HepG2 (cell line): ENCODE results near the gene PLK2. TPM values are rescaled to one million over a fixed set of nuclear protein-coding genes. Genes with fewer than 3 reads are reported as not detected.

Experiments used
- AKNA ChIP-seq: sonication (generic); formaldehyde crosslinking; IDR thresholded peaks from 2 replicates; pipeline ENCODE4 v1.4.0; 2020; ENCODE audit warnings: missing genetic modification reagents, borderline replicate concordance
- DNMT3B ChIP-seq: conservative IDR thresholded peaks from 2 replicates; pipeline ENCODE4 v1.6.1; 2016; ENCODE audit warnings: missing biosample characterization, control low read depth
- MAFF ChIP-seq: IDR thresholded peaks from 2 replicates; pipeline ENCODE4 v1.6.1; 2011; ENCODE audit warnings: low read depth, low read length, improper control_type of control experiment
- REPIN1 ChIP-seq: sonication (generic); formaldehyde crosslinking; IDR thresholded peaks from 2 replicates; pipeline ENCODE4 v1.8.0; 2022; ENCODE audit warnings: missing genetic modification reagents, low read depth, mild to moderate bottlenecking, borderline replicate concordance
- ZFP37 ChIP-seq: sonication (generic); formaldehyde crosslinking; IDR thresholded peaks from 2 replicates; pipeline ENCODE4 v1.4.0; 2020; ENCODE audit warnings: missing genetic modification reagents, borderline replicate concordance
- ZFYVE20 ChIP-seq: sonication (generic); formaldehyde crosslinking; IDR thresholded peaks from 2 replicates; pipeline ENCODE4 v1.8.0; 2023; ENCODE audit warnings: low read depth, mild to moderate bottlenecking, moderate library complexity, missing genetic modification reagents, borderline replicate concordance
- ZNF143 ChIP-seq: sonication (generic); formaldehyde crosslinking; IDR thresholded peaks from 2 replicates; pipeline ENCODE4 v1.4.0; 2020; ENCODE audit warnings: missing genetic modification reagents
- ZNF318 ChIP-seq: sonication (generic); formaldehyde crosslinking; IDR thresholded peaks from 2 replicates; pipeline ENCODE4 v1.4.0; 2020; ENCODE audit warnings: mild to moderate bottlenecking, missing genetic modification reagents
- ZNF331 ChIP-seq: sonication (generic); formaldehyde crosslinking; IDR thresholded peaks from 2 replicates; pipeline ENCODE4 v1.4.0; 2020; ENCODE audit warnings: missing genetic modification reagents
- ZNF574 ChIP-seq: sonication (generic); formaldehyde crosslinking; IDR thresholded peaks from 2 replicates; pipeline ENCODE4 v1.4.0; 2020; ENCODE audit warnings: missing genetic modification reagents
- ZNF577 ChIP-seq: sonication (generic); formaldehyde crosslinking; IDR thresholded peaks from 2 replicates; pipeline ENCODE4 v1.4.0; 2020; ENCODE audit warnings: mild to moderate bottlenecking, low read depth, missing genetic modification reagents, borderline replicate concordance
- polyA plus RNA-seq, 8 experiments: library from polyadenylated mRNA; depleted of rRNA in 3 of 8; stranded (reverse) in 7 of 8; unstranded in 1 of 8; fragments of >200 nt; fragmentation: Illumina TruSeq in 4 of 8; extraction: Trizol in 4 of 8; gene quantifications; 2 replicates each; pipeline versions ENCODE4 v1.2.1 to v1.2.3, GENCODE V29; 2011 to 2016; ENCODE audit warnings: low read depth in 4 of 8, missing spikeins in 1 of 8, mixed read lengths in 1 of 8; ENCODE audit not compliant: insufficient read depth in 1 of 8
- total RNA-seq, 5 experiments: library from RNA; depleted of rRNA; stranded (reverse); fragments of >200 nt; fragmentation: Illumina TruSeq; extraction: Trizol; gene quantifications; 2 replicates each; pipeline ENCODE4 v1.2.3, GENCODE V29; 2016; ENCODE audit warnings: low read depth in 1 of 5

PLK2 gene
- total and polyA plus RNA-seq, 2 of the 13 experiments (the other 11 are each of a cell fraction or from before 2014, with no cell fraction given): 9.6 to 29.6 TPM

GRCh38 chr5:58460732-58461286, 923 bp upstream of the PLK2 start (continued):
- TF ChIP-seq AKNA (CRISPR knock-in tag) (no peak), ZNF331 (CRISPR knock-in tag) (0 out of 2 replicates have a peak, but pooled peaks have one; percentile 26), ZFP37 (CRISPR knock-in tag) (no peak), REPIN1 (CRISPR knock-in tag) (peak; percentile 29; the same call in 1 of the 2 replicates), ZNF574 (CRISPR knock-in tag) (no peak), ZNF577 (no peak), ZNF143 (CRISPR knock-in tag) (0 out of 2 replicates have a peak, but pooled peaks have one; percentile 28), DNMT3B (CRISPR knock-in tag) (no peak), MAFF (no peak), ZFYVE20 (CRISPR knock-in tag) (no peak), ZNF318 (CRISPR knock-in tag) (no peak)
